Measurements from ENCODE around the gene PATE3. TPM values are rescaled to one million over a fixed set of nuclear protein-coding genes. Genes with fewer than 3 reads are reported as not detected.
A peak's percentile ranks its signal among the peaks of the same experiment; 100 is the strongest.

Gene PATE3
- total and polyA plus RNA-seq, 2 of the 4 experiments (the other 2 are of a cell fraction), result not detected

DNA sequence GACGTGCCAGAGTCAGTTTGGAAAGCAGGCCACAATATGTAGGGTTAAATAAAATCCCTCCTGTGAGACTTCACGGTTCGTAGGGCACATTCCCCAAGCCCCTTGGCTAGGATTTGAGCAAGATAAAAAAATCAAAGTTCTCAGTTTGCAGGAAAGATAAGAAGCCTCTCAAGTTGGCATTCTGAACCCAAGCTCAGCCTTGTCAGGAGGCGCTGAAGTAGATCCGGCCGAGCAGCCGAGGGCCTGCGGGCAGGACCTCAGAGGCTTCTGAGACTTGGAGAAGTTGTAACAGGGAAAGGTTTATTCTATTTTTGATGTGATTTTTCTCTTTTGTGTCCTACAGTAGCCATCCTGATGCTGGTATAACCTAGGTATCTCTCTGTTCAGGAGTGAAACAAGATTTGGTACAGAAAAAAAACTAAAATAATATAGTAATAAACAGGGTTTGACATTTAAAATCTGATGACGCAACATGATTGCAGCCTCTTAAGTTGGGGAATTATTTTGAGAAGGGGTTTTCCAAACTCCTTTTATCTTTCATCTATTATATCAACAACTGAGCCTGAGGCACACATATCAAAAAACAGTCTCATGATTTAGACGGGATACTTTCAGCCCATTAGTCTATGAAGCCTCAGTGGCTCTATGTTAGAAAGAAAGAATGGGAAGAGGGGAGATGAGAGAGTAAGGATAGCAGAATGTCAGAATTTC lies 19.4 kb upstream of the PATE3 start:
- Histone ChIP-seq H2AFZ (replicated peaks; ENCODE audit: low read length, poor library complexity) (no peak overlapping the region), H3K4me2 (ENCODE audit: low read depth, low read length) (no peak overlapping the region), H3K18ac (ENCODE audit: low read depth, low read length) (no peak overlapping the region), H3K27me3 (ENCODE audit: control insufficient read depth, insufficient read depth, low read length) (peaks cover 2% of the 10 kb centered on the region; the same call in 1 of the 2 replicates), H2BK15ac (ENCODE audit: low read depth, low read length) (no peak overlapping the region), H3K4me1 (ENCODE audit: control insufficient read depth, insufficient read depth, low read length) (no peaks in the 10 kb centered on the region), H3K27ac (ENCODE audit: insufficient read depth, low read length) (no peak overlapping the region), H3K14ac (replicated peaks; ENCODE audit: low read depth, low read length) (no peak overlapping the region), H3K36me3 (ENCODE audit: control insufficient read depth, insufficient read depth, low read length) (no peaks in the 10 kb centered on the region), H2BK120ac (ENCODE audit: low read depth, low read length) (no peak overlapping the region), H3K9me3 (ENCODE audit: control insufficient read depth, insufficient read depth, low read length) (no peaks in the 10 kb centered on the region), H2BK20ac (ENCODE audit: low read depth, low read length) (no peak overlapping the region), H3K9ac (ENCODE audit: low read depth, low read length) (no peak overlapping the region), H4K20me1 (ENCODE audit: insufficient read depth, low read length) (no peaks in the 10 kb centered on the region), H2AK5ac (ENCODE audit: low read depth, low read length) (no peak overlapping the region), H3K56ac (ENCODE audit: extremely low read depth, insufficient read depth, low read length) (no peak overlapping the region), H4K5ac (ENCODE audit: low read depth, low read length) (no peak overlapping the region), H4K8ac (ENCODE audit: low read depth in 2 of 2, low read length in 2 of 2) (no peak overlapping the region), H3K79me1 (ENCODE audit: low read depth in 1 of 2, low read length in 2 of 2) (no peaks in the 10 kb centered on the region), H3K9me1 (ENCODE audit: insufficient read depth, low read length) (no peaks in the 10 kb centered on the region), H3K4ac (ENCODE audit: low read depth, low read length) (no peak overlapping the region), H3K4me3 (ENCODE audit: insufficient read depth, low read depth, low read length) (no peak overlapping the region), H2BK5ac (ENCODE audit: low read depth, low read length, poor library complexity, severe bottlenecking) (no peak overlapping the region), H3K23ac (ENCODE audit: low read depth, low read length) (no peak overlapping the region), H2AK9ac (replicated peaks; ENCODE audit: low read depth, low read length, poor library complexity) (no peak overlapping the region), H4K91ac (ENCODE audit: insufficient read depth, low read depth, low read length) (no peak overlapping the region)
- TF ChIP-seq CEBPB (IDR thresholded peaks at IDR 0.05; ENCODE audit: low read depth, low read length) (peak; percentile 28; the same call in 1 of the 2 replicates), BHLHE40 (IDR thresholded peaks at IDR 0.05; ENCODE audit: low read depth, low read length) (no peak)
- intact Hi-C loops (cut with micrococcal nuclease) (no loop called here), in situ Hi-C loops (cut with MboI; ENCODE audit: low sequenced_read_pairs) (no loop called here), dilution Hi-C loops (cut with HindIII; ENCODE audit: low sequenced_read_pairs, unreplicated experiment) (no loop called here)
- ATAC-seq (ENCODE audit: low read depth) (no peak), DNase-seq (no peak)
- no TSS peak for BruUV-seq (replicated peaks)
- POLR2A ChIA-PET (ENCODE audit: unreplicated experiment), result no interaction called here
- CTCF ChIA-PET, result no interaction called here
- 0% methylated on average over 2 of the region's 10 CpGs; no CpG with 5 or more reads in 1 of the 2 experiments for WGBS, 2 experiments (ENCODE audit: extremely low coverage in 2 of 2, insufficient read length in 1 of 2)
